GM23338 (cell line): Measurements from ENCODE around the gene LCN6. TPM values are rescaled to one million over a fixed set of nuclear protein-coding genes. Genes with fewer than 3 reads are reported as not detected.
"Not testable (repeated sequence)": the region's sequence is repeated elsewhere in the genome, so short reads cannot be mapped to it uniquely, and the experiment has no call there.

ENCODE experiments used
- ATAC-seq: fragments of 200-7000 bp; cut with Tn5 transposase; 3 replicates; pipeline ENCODE4 v1.9.1; 2020
- DNase-seq: peaks from one replicate; pipeline ENCODE4 v3.0.0-alpha.2; 2015; ENCODE audit warnings: low spot score
- H2AFZ ChIP-seq: fragments of 200-600 bp; sonication (generic); 2 replicates; pipeline ENCODE4 v1.8.0; 2016; ENCODE audit warnings: antibody characterized with exemption, mild to moderate bottlenecking, moderate library complexity
- H3F3A ChIP-seq: fragments of 200-600 bp; sonication (generic); replicated peaks from 2 replicates; pipeline ENCODE4 v1.8.0; 2017; ENCODE audit warnings: antibody characterized with exemption, mixed run types, low read depth
- H3K27ac ChIP-seq: fragments of 200-600 bp; sonication (generic); 2 replicates; pipeline ENCODE4 v1.6.1; 2016; ENCODE audit warnings: low read depth
- H3K27me3 ChIP-seq: fragments of 200-600 bp; sonication (generic); 2 replicates; pipeline ENCODE4 v1.8.0; 2016; ENCODE audit warnings: mild to moderate bottlenecking, mixed run types, moderate library complexity; ENCODE audit not compliant: insufficient read depth
- H3K36me3 ChIP-seq: fragments of 200-600 bp; sonication (generic); 2 replicates; pipeline ENCODE4 v1.8.0; 2016; ENCODE audit warnings: mild to moderate bottlenecking; ENCODE audit not compliant: insufficient read depth
- H3K4me1 ChIP-seq: fragments of 200-600 bp; sonication (generic); 2 replicates; pipeline ENCODE4 v1.8.0; 2016; ENCODE audit warnings: mild to moderate bottlenecking, moderate library complexity; ENCODE audit not compliant: insufficient read depth
- H3K4me2 ChIP-seq: fragments of 200-600 bp; sonication (generic); 2 replicates; pipeline ENCODE4 v1.7.1; 2017; ENCODE audit warnings: mixed run types
- H3K4me3 ChIP-seq: fragments of 200-600 bp; sonication (generic); 2 replicates; pipeline ENCODE4 v1.6.1; 2016; ENCODE audit warnings: mixed run types
- H3K79me2 ChIP-seq: fragments of 200-600 bp; sonication (generic); replicated peaks from 2 replicates; pipeline ENCODE4 v1.8.0; 2017; ENCODE audit warnings: mild to moderate bottlenecking; ENCODE audit not compliant: insufficient read depth
- H3K9me2 ChIP-seq: fragments of 200-600 bp; sonication (generic); 2 replicates; pipeline ENCODE4 v1.8.0; 2017; ENCODE audit not compliant: insufficient read depth
- H4K20me1 ChIP-seq: fragments of 200-600 bp; sonication (generic); replicated peaks from 2 replicates; pipeline ENCODE4 v1.8.0; 2017; ENCODE audit warnings: mild to moderate bottlenecking; ENCODE audit not compliant: insufficient read depth
- H3K27ac Mint-ChIP-seq: 2 replicates; pipeline ENCODE4 v1.8.0; 2020; ENCODE audit warnings: inconsistent platforms, mild to moderate bottlenecking, moderate library complexity, mixed read lengths
- H3K27me3 Mint-ChIP-seq: 3 replicates; pipeline ENCODE4 v1.8.0; 2022; ENCODE audit warnings: low read depth, mild to moderate bottlenecking, moderate library complexity, mixed read lengths, inconsistent platforms; ENCODE audit not compliant: insufficient read depth, poor library complexity
- H3K36me3 Mint-ChIP-seq: 3 replicates; pipeline ENCODE4 v1.8.0; 2021; ENCODE audit warnings: low read depth, mild to moderate bottlenecking, inconsistent platforms, moderate library complexity, mixed read lengths
- H3K4me1 Mint-ChIP-seq: 3 replicates; pipeline ENCODE4 v1.8.0; 2020; ENCODE audit warnings: mild to moderate bottlenecking, inconsistent platforms, mixed read lengths
- H3K4me3 Mint-ChIP-seq: 3 replicates; pipeline ENCODE4 v1.8.0; 2021; ENCODE audit warnings: moderate library complexity, mild to moderate bottlenecking, inconsistent platforms, mixed read lengths
- H3K9me3 Mint-ChIP-seq: 3 replicates; pipeline ENCODE4 v1.8.0; 2020; ENCODE audit warnings: moderate library complexity, mild to moderate bottlenecking, inconsistent platforms, mixed read lengths
- EZH2phosphoT487 ChIP-seq: fragments of 200-600 bp; sonication (generic); IDR thresholded peaks from one replicate; pipeline ENCODE4 v1.8.1; 2018; ENCODE audit warnings: antibody characterized with exemption; ENCODE audit not compliant: unreplicated experiment
- REST ChIP-seq: IDR thresholded peaks from one replicate; pipeline ENCODE4 v1.6.1; 2018; ENCODE audit warnings: antibody characterized with exemption; ENCODE audit not compliant: unreplicated experiment
- ZNF331 ChIP-seq: fragments of 250-450 bp; sonication (Bioruptor Pico); IDR thresholded peaks from 2 replicates; pipeline ENCODE4 v1.5.0; 2020; ENCODE audit warnings: low read depth, mild to moderate bottlenecking, moderate library complexity
- polyA plus RNA-seq: library from polyadenylated mRNA; unstranded; fragments of >200 nt; fragmentation: Nextera tagmentation; extraction: Ambion mirVana; gene quantifications from 2 replicates; pipeline ENCODE4 v1.2.1, GENCODE V29; 2016
- total RNA-seq: library from RNA; depleted of rRNA; stranded (reverse); fragments of >200 nt; shearing (Covaris generic); gene quantifications from 2 replicates; pipeline ENCODE4 v1.2.3, GENCODE V29; 2014
- TF ChIP-seq, protein P1 (sequence below): fragments of 250-450 bp; sonication (Bioruptor Pico); IDR thresholded peaks from 2 replicates; pipeline ENCODE4 v1.5.0; 2020; ENCODE audit warnings: mild to moderate bottlenecking, moderate library complexity

Gene LCN6
- total and polyA plus RNA-seq, 2 experiments from 2014 or later, result not detected

DNA sequence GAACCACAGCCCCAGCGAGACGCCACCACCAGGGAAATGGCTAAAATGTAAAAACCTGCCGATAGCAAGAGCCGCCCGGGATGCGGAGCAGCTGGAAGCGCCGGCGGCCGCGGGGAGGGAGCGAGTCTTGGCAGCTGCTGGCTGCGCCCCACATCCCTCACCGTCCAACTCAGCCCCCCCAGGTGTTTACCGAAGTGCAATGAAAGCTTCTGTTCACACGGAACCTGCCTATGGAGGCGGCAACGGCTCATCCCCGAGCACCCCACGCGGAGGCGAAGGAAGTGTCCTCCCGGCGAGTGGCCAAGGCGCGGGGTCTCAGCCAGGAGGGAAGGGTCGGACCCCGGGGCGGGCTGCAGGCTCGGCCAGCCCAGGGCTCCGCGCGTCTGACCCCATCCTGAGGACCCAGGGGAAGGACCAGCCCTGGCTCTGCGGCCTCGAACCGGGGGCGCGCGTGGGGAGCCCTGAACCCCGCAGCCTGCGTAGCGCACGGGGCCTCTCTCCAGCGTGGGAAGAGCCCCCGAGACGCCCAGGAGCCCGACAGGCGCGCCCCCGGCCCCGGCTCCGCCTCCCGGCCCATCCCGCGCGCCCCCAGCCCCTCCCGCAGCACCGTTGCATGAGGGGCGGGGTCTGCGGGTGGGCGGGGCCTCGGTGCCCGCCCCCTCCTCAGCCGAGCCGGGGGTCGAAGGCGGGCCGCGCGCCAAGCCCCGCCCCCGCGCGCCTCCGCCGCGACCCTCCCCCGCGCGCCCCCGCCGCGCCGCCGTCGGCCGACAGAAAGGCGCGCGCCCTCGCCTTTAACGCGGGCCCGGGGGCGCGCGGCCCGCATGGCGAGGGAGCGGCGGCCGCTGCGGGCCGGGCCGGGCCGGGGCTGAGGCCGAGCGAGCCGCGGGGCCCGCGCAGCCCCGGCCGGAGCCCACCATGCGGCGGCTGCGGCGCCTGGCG, 36.3 kb downstream of the LCN6 start, which contains the start of gene DIPK1B:
Gene DIPK1B, plus strand, starts transcription at position 822 of the 939 bp plus-strand sequence. Its CDS starts 94 bp downstream, at position 916.
- peaks cover 10% of the 10 kb centered on the region; the same call in 1 of the 2 replicates for H3K79me2 ChIP-seq
- H3K36me3 ChIP-seq, result no peaks in the 10 kb centered on the region
- no peak within 1 kb of the TSS for H3K27ac ChIP-seq
- H3K4me3 Mint-ChIP-seq, result peak within 1 kb of the TSS; percentile 75
- no peak within 1 kb of the TSS for H3K27ac Mint-ChIP-seq
- DNase-seq (peak; percentile 79), ATAC-seq (peak; percentile 74)
- peaks cover 13% of the 10 kb centered on the region for H3K27me3 ChIP-seq
- H3K27me3 Mint-ChIP-seq, result peaks cover 18% of the 10 kb centered on the region
- H3K36me3 Mint-ChIP-seq, result peaks cover 3% of the 10 kb centered on the region; the same call in 1 of the 3 replicates
- no peaks in the 10 kb centered on the region for H3K9me3 Mint-ChIP-seq
- H3K4me3 ChIP-seq, result peak within 1 kb of the TSS; percentile 91
- H3K4me1 ChIP-seq, result peaks cover 4% of the 10 kb centered on the region; the same call in 1 of the 2 replicates
- H3K4me1 Mint-ChIP-seq, result peaks cover 5% of the 10 kb centered on the region
- TF ChIP-seq REST (no peak), EZH2phosphoT487 (no peak), ZNF331 (CRISPR knock-in tag) (no peak)
- TF ChIP-seq, protein P1, sequence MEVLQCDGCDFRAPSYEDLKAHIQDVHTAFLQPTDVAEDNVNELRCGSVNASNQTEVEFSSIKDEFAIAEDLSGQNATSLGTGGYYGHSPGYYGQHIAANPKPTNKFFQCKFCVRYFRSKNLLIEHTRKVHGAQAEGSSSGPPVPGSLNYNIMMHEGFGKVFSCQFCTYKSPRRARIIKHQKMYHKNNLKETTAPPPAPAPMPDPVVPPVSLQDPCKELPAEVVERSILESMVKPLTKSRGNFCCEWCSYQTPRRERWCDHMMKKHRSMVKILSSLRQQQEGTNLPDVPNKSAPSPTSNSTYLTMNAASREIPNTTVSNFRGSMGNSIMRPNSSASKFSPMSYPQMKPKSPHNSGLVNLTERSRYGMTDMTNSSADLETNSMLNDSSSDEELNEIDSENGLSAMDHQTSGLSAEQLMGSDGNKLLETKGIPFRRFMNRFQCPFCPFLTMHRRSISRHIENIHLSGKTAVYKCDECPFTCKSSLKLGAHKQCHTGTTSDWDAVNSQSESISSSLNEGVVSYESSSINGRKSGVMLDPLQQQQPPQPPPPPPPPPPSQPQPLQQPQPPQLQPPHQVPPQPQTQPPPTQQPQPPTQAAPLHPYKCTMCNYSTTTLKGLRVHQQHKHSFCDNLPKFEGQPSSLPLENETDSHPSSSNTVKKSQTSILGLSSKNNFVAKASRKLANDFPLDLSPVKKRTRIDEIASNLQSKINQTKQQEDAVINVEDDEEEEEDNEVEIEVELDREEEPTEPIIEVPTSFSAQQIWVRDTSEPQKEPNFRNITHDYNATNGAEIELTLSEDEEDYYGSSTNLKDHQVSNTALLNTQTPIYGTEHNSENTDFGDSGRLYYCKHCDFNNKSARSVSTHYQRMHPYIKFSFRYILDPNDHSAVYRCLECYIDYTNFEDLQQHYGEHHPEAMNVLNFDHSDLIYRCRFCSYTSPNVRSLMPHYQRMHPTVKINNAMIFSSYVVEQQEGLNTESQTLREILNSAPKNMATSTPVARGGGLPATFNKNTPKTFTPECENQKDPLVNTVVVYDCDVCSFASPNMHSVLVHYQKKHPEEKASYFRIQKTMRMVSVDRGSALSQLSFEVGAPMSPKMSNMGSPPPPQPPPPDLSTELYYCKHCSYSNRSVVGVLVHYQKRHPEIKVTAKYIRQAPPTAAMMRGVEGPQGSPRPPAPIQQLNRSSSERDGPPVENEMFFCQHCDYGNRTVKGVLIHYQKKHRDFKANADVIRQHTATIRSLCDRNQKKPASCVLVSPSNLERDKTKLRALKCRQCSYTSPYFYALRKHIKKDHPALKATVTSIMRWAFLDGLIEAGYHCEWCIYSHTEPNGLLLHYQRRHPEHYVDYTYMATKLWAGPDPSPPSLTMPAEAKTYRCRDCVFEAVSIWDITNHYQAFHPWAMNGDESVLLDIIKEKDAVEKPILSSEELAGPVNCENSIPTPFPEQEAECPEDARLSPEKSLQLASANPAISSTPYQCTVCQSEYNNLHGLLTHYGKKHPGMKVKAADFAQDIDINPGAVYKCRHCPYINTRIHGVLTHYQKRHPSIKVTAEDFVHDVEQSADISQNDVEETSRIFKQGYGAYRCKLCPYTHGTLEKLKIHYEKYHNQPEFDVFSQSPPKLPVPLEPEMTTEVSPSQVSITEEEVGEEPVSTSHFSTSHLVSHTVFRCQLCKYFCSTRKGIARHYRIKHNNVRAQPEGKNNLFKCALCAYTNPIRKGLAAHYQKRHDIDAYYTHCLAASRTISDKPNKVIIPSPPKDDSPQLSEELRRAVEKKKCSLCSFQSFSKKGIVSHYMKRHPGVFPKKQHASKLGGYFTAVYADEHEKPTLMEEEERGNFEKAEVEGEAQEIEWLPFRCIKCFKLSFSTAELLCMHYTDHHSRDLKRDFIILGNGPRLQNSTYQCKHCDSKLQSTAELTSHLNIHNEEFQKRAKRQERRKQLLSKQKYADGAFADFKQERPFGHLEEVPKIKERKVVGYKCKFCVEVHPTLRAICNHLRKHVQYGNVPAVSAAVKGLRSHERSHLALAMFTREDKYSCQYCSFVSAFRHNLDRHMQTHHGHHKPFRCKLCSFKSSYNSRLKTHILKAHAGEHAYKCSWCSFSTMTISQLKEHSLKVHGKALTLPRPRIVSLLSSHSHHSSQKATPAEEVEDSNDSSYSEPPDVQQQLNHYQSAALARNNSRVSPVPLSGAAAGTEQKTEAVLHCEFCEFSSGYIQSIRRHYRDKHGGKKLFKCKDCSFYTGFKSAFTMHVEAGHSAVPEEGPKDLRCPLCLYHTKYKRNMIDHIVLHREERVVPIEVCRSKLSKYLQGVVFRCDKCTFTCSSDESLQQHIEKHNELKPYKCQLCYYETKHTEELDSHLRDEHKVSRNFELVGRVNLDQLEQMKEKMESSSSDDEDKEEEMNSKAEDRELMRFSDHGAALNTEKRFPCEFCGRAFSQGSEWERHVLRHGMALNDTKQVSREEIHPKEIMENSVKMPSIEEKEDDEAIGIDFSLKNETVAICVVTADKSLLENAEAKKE (CRISPR knock-in tag), result no peak
- H3K9me2 ChIP-seq, result no peaks in the 10 kb centered on the region
- H2AFZ ChIP-seq, result peak within 1 kb of the TSS; percentile 91; the same call in 1 of the 2 replicates
- peak within 1 kb of the TSS; percentile 90 for H3K4me2 ChIP-seq
- peaks cover 10% of the 10 kb centered on the region for H4K20me1 ChIP-seq
- H3F3A ChIP-seq, result 0 out of 2 replicates have a peak, but pooled peaks cover 7% of the 10 kb centered on the region

DNA sequence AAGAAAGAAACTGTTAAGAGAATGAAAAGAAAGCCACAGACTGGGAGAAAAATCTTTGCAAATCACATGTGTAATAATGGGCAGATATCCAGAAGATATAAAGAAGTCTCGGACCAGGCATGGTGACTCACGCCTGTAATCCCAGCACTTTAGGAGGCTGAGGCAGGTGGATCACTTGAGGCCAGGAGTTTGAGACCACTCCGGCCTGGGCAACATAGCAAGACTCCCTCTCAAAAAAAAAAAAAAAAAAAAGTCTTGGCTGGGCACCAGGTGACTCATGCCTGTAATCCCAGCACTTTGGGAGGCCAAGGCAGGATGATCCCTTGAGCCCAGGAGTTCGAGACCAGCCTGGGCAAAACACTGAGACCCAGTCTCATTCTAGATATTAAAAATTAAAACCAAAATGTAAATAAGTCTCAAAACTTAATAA, 37.1 kb downstream of the LCN6 start:
- not testable (repeated sequence) for ATAC-seq, H3F3A ChIP-seq, H2AFZ ChIP-seq, DNase-seq, H3K27ac Mint-ChIP-seq, H3K4me1 ChIP-seq, H3K36me3 ChIP-seq, H3K9me3 Mint-ChIP-seq, H4K20me1 ChIP-seq, H3K27ac ChIP-seq, H3K9me2 ChIP-seq, H3K36me3 Mint-ChIP-seq, H3K4me1 Mint-ChIP-seq
- Histone ChIP-seq H3K27me3 (peaks cover 13% of the 10 kb centered on the region), H3K4me3 (peak overlapping the region; percentile 91), H3K79me2 (peaks cover 10% of the 10 kb centered on the region; the same call in 1 of the 2 replicates), H3K4me2 (peak overlapping the region; percentile 88)
- Mint-ChIP-seq H3K4me3 (peak overlapping the region; percentile 75), H3K27me3 (peaks cover 16% of the 10 kb centered on the region)
